ENCODE data around the gene NXPH4.

The NXPH4 gene

GRCh38 chr12:57183939-57184725 lies 32.5 kb upstream of the NXPH4 start:
- no peak for DNase-seq

- DNase-seq: no peak
Observed at GRCh38 chr12:57185403-57185802, 31.2 kb upstream of the NXPH4 start.

GRCh38 chr12:57185906-57186508 lies 30.6 kb upstream of the NXPH4 start:
- DNase-seq: no peak

- no peak for DNase-seq
Observed at GRCh38 chr12:57187222-57188089, 29.1 kb upstream of the NXPH4 start.

GRCh38 chr12:57188090-57188425 lies 28.5 kb upstream of the NXPH4 start:
- DNase-seq: no peak

GRCh38 chr12:57190037-57190436 lies 26.6 kb upstream of the NXPH4 start:
- no peak for DNase-seq

- DNase-seq: no peak
Observed at GRCh38 chr12:57190821-57191220, 25.8 kb upstream of the NXPH4 start.

GRCh38 chr12:57191410-57191809 lies 25.2 kb upstream of the NXPH4 start:
- no peak for DNase-seq

- no peak for DNase-seq
Observed at GRCh38 chr12:57192920-57193319, 23.7 kb upstream of the NXPH4 start.

GRCh38 chr12:57193706-57194245 lies 22.8 kb upstream of the NXPH4 start:
- DNase-seq: no peak

- no peak for DNase-seq
Observed at GRCh38 chr12:57194253-57194652, 22.3 kb upstream of the NXPH4 start.

- DNase-seq: no peak
Observed at GRCh38 chr12:57195186-57195585, 21.4 kb upstream of the NXPH4 start.

GRCh38 chr12:57195611-57196371 lies 20.8 kb upstream of the NXPH4 start:
- no peak for DNase-seq

- no peak for DNase-seq
Observed at GRCh38 chr12:57196439-57196838, 20.2 kb upstream of the NXPH4 start.

GRCh38 chr12:57196956-57197355 lies 19.6 kb upstream of the NXPH4 start:
- DNase-seq: no peak

- no peak for DNase-seq
Observed at GRCh38 chr12:57198329-57198728, 18.3 kb upstream of the NXPH4 start.

- no peak for DNase-seq
Observed at GRCh38 chr12:57199191-57199590, 17.4 kb upstream of the NXPH4 start.

- no peak for DNase-seq
Observed at GRCh38 chr12:57200497-57200896, 16.1 kb upstream of the NXPH4 start.

GRCh38 chr12:57201219-57201618 lies 15.4 kb upstream of the NXPH4 start:
- DNase-seq: no peak

- DNase-seq: no peak
Observed at GRCh38 chr12:57201631-57202030, 15.0 kb upstream of the NXPH4 start.

- no peak for DNase-seq
Observed at GRCh38 chr12:57202321-57202720, 14.3 kb upstream of the NXPH4 start.

- no peak for DNase-seq
Observed at GRCh38 chr12:57203201-57203600, 13.4 kb upstream of the NXPH4 start.

- no peak for DNase-seq
Observed at GRCh38 chr12:57203791-57204190, 12.8 kb upstream of the NXPH4 start.

All from activated CD8-positive, alpha-beta memory T cell treated with anti-CD3 and anti-CD28 coated beads, Interleukin-2, amount 50 U/mL, for 48 hours (primary cell).